ENCODE results near the gene MEGF6.

DNA sequence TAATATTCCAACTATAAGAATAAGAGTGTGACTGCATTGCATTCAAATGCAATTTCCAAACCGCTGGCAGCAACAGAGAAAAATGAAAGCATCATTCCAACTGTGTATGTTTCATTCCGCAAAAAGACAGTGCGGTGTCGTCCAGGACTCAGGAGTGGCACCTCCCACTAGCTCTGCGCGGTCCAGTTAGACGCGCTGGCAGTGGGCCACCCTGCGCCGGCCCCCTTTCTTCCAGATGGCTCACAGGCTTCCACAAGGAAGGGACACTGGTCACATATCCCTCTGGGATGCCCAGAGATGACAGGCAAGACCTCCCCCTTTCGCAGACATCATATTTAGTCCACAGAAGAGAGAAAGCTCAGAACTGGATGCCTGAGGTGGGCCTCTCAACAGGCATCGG lies 26.7 kb upstream of the MEGF6 start:
- TF ChIP-seq CTCF (conservative IDR thresholded peaks at IDR 0.05) = no peak
- TF ChIP-seq EZH2 (IDR thresholded peaks at IDR 0.05; ENCODE audit: low read depth) = no peak

Measured in PC-9 (cell line).